ENCODE measurements around the gene BIN1.

DNA sequence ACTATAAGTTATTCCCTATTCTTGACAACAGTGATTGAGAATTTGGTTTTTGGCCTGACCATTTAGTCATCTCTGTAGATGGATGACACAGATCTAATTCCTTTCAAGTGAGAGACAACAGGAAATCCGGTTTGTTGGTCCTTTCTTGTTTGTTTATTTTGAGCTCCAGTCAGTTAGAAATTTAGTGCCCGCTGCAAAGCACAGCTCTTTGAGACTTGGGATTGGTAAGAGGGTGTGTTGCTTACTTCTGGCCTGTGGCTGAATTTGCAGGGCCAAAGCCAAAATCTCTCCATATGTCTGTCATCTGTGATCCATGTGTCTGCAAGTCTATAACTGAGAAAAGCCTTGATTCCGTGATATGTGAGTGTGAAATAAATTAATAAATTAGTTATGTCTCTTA lies 74.3 kb downstream of the BIN1 start:
- TF ChIP-seq, protein P1, sequence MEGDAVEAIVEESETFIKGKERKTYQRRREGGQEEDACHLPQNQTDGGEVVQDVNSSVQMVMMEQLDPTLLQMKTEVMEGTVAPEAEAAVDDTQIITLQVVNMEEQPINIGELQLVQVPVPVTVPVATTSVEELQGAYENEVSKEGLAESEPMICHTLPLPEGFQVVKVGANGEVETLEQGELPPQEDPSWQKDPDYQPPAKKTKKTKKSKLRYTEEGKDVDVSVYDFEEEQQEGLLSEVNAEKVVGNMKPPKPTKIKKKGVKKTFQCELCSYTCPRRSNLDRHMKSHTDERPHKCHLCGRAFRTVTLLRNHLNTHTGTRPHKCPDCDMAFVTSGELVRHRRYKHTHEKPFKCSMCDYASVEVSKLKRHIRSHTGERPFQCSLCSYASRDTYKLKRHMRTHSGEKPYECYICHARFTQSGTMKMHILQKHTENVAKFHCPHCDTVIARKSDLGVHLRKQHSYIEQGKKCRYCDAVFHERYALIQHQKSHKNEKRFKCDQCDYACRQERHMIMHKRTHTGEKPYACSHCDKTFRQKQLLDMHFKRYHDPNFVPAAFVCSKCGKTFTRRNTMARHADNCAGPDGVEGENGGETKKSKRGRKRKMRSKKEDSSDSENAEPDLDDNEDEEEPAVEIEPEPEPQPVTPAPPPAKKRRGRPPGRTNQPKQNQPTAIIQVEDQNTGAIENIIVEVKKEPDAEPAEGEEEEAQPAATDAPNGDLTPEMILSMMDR (IDR thresholded peaks at IDR 0.05) = no peak
- no peak for TF ChIP-seq POLR2A (IDR thresholded peaks at IDR 0.05)
